A673 (cell line): ENCODE results near the gene ADCYAP1R1. TPM values are rescaled to one million over a fixed set of nuclear protein-coding genes. Genes with fewer than 3 reads are reported as not detected.

Experiments used
- BruUV-seq: library from RNA; stranded (reverse); fragments of 400-500 nt; replicated peaks from 2 replicates; lab custom pipeline; 2021; lab: Mats Ljungman, UMichigan
- CTCF ChIA-PET: fragments of 300-600 bp; sonication (Branson Sonifier 250); formaldehyde crosslinking; loops from one replicate; lab custom pipeline; 2022; ENCODE audit warnings: antibody characterized with exemption; lab: Charles Lee
- POLR2A ChIA-PET: fragments of 300-600 bp; sonication (Branson Sonifier 250); formaldehyde crosslinking; loops from one replicate; lab custom pipeline; 2022; ENCODE audit warnings: antibody characterized with exemption; ENCODE audit not compliant: low non-redundant PET; lab: Charles Lee
- DNase-seq: peaks from one replicate; pipeline ENCODE4 v3.0.0-alpha.2; 2015; ENCODE audit warnings: low spot score
- H3K27ac ChIP-seq: fragments of 200-600 bp; sonication (generic); 2 replicates; pipeline ENCODE4 v1.5.1; 2016; ENCODE audit warnings: mixed run types, low read depth, mild to moderate bottlenecking, mixed read lengths, antibody characterized with exemption, low read length; ENCODE audit not compliant: poor library complexity, severe bottlenecking
- H3K27me3 ChIP-seq: fragments of 200-600 bp; sonication (generic); replicated peaks from 2 replicates; pipeline ENCODE4 v1.6.1; 2017; ENCODE audit warnings: mixed run types, low read depth, mild to moderate bottlenecking, mixed read lengths, antibody characterized with exemption, low read length; ENCODE audit not compliant: insufficient read depth, poor library complexity
- H3K36me3 ChIP-seq: fragments of 200-600 bp; sonication (generic); 2 replicates; pipeline ENCODE4 v1.6.1; 2016; ENCODE audit warnings: mixed run types, mild to moderate bottlenecking, mixed read lengths, antibody characterized with exemption, low read length; ENCODE audit not compliant: insufficient read depth, poor library complexity, severe bottlenecking
- H3K4me1 ChIP-seq: fragments of 200-600 bp; sonication (generic); 2 replicates; pipeline ENCODE4 v1.6.1; 2017; ENCODE audit warnings: mixed run types, mild to moderate bottlenecking, mixed read lengths, antibody characterized with exemption, low read length; ENCODE audit not compliant: insufficient read depth, poor library complexity, severe bottlenecking
- H3K4me3 ChIP-seq: fragments of 200-600 bp; sonication (generic); 2 replicates; pipeline ENCODE4 v1.5.1; 2016; ENCODE audit warnings: low read depth, mixed run types, mild to moderate bottlenecking, mixed read lengths, low read length; ENCODE audit not compliant: poor library complexity, severe bottlenecking
- H3K9me3 ChIP-seq: fragments of 200-600 bp; sonication (generic); 2 replicates; pipeline ENCODE4 v1.6.1; 2016; ENCODE audit warnings: mixed run types, low read depth, mild to moderate bottlenecking, mixed read lengths, antibody characterized with exemption, low read length; ENCODE audit not compliant: poor library complexity, severe bottlenecking
- EZH2 ChIP-seq: fragments of 200-600 bp; sonication (generic); IDR thresholded peaks from 2 replicates; pipeline ENCODE4 v1.6.1; 2017; ENCODE audit warnings: borderline replicate concordance, low read depth, mild to moderate bottlenecking, mixed read lengths, antibody characterized with exemption, low read length; ENCODE audit not compliant: poor library complexity, severe bottlenecking
- intact Hi-C: fragments of 100-400 bp; cut with micrococcal nuclease; formaldehyde crosslinking; loops from one replicate; pipeline ENCODE4 v1.10.0; 2022; ENCODE audit not compliant: unreplicated experiment
- total RNA-seq: library from RNA; stranded (reverse); gene quantifications from 2 replicates; pipeline ENCODE4 v1.2.3, GENCODE V29; 2021
- TF ChIP-seq, protein P1 (sequence below): fragments of 300-800, 200-600 bp; sonication (generic); conservative IDR thresholded peaks from 2 replicates; pipeline ENCODE4 v1.5.1; 2017; ENCODE audit warnings: low read depth, mild to moderate bottlenecking, antibody characterized with exemption, low read length, moderate library complexity, mixed read lengths

ADCYAP1R1 gene
- total RNA-seq, 1 experiment from 2014 or later = not detected

DNA sequence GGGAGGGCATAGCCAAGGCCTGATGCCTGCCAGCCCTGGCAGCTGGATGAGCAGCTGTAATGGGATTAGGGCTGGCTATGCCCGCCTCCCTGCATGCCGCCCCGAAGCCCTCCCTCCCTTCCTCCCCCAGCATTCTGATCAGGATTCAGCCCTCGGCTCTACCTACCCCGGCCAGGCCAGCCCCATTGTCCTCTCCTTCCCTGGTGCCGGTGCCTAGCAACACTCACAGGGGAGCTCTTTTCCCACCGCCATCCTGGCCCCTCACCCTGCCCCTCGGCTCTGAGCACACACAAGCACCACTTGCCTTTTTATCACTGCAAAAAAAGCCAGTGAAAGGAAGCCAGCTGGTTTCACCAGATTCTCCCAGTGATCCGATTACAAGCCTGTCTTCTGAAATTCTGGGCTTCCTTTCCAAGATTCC is 9.0 kb upstream of the ADCYAP1R1 start:
- intact Hi-C loops = no loop called here
- H3K27me3 ChIP-seq = peaks cover 8% of the 10 kb centered on the region
- H3K9me3 ChIP-seq = no peaks in the 10 kb centered on the region
- no peak overlapping the region for H3K4me3 ChIP-seq
- ChIA-PET CTCF (no interaction called here), POLR2A (no interaction called here)
- BruUV-seq = no TSS peak
- H3K4me1 ChIP-seq = peaks cover 12% of the 10 kb centered on the region
- TF ChIP-seq, protein P1, sequence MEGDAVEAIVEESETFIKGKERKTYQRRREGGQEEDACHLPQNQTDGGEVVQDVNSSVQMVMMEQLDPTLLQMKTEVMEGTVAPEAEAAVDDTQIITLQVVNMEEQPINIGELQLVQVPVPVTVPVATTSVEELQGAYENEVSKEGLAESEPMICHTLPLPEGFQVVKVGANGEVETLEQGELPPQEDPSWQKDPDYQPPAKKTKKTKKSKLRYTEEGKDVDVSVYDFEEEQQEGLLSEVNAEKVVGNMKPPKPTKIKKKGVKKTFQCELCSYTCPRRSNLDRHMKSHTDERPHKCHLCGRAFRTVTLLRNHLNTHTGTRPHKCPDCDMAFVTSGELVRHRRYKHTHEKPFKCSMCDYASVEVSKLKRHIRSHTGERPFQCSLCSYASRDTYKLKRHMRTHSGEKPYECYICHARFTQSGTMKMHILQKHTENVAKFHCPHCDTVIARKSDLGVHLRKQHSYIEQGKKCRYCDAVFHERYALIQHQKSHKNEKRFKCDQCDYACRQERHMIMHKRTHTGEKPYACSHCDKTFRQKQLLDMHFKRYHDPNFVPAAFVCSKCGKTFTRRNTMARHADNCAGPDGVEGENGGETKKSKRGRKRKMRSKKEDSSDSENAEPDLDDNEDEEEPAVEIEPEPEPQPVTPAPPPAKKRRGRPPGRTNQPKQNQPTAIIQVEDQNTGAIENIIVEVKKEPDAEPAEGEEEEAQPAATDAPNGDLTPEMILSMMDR = no peak
- no peak for TF ChIP-seq EZH2
- peak; percentile 35 for DNase-seq
- H3K36me3 ChIP-seq = no peaks in the 10 kb centered on the region
- no peak overlapping the region for H3K27ac ChIP-seq

DNA sequence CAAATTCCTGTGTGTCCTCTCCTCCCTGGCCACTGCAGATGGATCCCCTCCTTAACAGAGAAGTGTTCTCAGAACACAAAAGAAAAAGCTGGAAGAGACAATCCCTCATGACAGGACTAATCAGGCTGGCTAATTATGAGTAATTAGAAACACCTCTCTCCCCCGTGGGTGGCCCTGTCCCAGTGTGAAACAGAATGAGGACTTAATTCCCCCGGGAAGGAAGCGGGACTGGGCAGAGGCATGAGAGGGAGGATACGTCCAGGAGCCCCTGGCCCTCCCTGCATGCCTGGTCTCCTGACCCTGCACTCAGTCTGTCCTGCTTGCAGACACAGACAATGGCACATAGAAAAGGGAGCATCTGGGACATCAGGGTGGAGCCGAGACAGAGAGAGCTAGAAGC is 7.6 kb upstream of the ADCYAP1R1 start:
- CTCF ChIA-PET = no interaction called here
- no peak for TF ChIP-seq EZH2
- no peak overlapping the region for H3K27ac ChIP-seq
- no peaks in the 10 kb centered on the region for H3K9me3 ChIP-seq
- intact Hi-C loops = no loop called here
- H3K36me3 ChIP-seq = no peaks in the 10 kb centered on the region
- POLR2A ChIA-PET = no interaction called here
- H3K27me3 ChIP-seq = peaks cover 8% of the 10 kb centered on the region
- no peak for DNase-seq
- H3K4me1 ChIP-seq = peaks cover 12% of the 10 kb centered on the region
- no peak overlapping the region for H3K4me3 ChIP-seq
- no TSS peak for BruUV-seq

DNA sequence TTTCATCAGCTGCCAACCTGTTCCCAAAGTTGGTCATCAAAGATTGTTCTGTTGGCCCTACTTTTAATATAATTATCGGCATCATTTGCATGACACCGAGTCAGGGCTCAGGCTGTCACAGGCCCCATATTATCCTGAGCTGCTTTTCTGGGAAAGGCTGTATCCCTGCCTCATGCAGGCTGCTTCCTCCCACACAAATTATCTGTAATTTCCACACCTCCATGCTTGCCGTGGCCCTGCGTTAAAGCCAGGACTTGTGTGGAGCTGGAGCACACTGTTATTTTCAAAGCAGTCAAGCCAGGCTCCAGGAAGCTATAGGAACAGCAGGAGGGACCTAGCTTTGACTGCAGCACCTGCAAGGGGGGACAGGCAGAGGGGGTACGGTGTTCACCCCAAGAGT is 5.4 kb upstream of the ADCYAP1R1 start:
- BruUV-seq = no TSS peak
- no peak overlapping the region for H3K27ac ChIP-seq
- ChIA-PET POLR2A (no interaction called here), CTCF (no interaction called here)
- peaks cover 19% of the 10 kb centered on the region for H3K27me3 ChIP-seq
- intact Hi-C loops = no loop called here
- no peaks in the 10 kb centered on the region for H3K36me3 ChIP-seq
- no peaks in the 10 kb centered on the region for H3K9me3 ChIP-seq
- H3K4me3 ChIP-seq = no peak overlapping the region
- no peak for DNase-seq
- TF ChIP-seq EZH2 = no peak
- TF ChIP-seq, protein P1 = no peak
- H3K4me1 ChIP-seq = peaks cover 12% of the 10 kb centered on the region
